ENCODE results near the gene SH3RF3.

The SH3RF3 gene

GRCh38 chr2:109423556-109424359, 294.8 kb downstream of the SH3RF3 start:
- DNase-seq, result no peak

- DNase-seq, result no peak
These were observed 296.4 kb downstream of the SH3RF3 start for GRCh38 chr2:109425411-109425810.

GRCh38 chr2:109427661-109428091, 298.7 kb downstream of the SH3RF3 start:
- no peak for DNase-seq

- DNase-seq, result no peak
These were observed 299.3 kb downstream of the SH3RF3 start for GRCh38 chr2:109428281-109428680.

- no peak for DNase-seq
These were observed 300.0 kb downstream of the SH3RF3 start for GRCh38 chr2:109428841-109429566.

- DNase-seq, result no peak
These were observed 300.7 kb downstream of the SH3RF3 start for GRCh38 chr2:109429567-109430328.

- no peak for DNase-seq
These were observed 301.3 kb downstream of the SH3RF3 start for GRCh38 chr2:109430329-109430636.

- DNase-seq, result no peak
These were observed 303.4 kb downstream of the SH3RF3 start for GRCh38 chr2:109432421-109432820.

- DNase-seq, result no peak
These were observed 304.5 kb downstream of the SH3RF3 start for GRCh38 chr2:109433486-109433885.

- no peak for DNase-seq
These were observed 304.9 kb downstream of the SH3RF3 start for GRCh38 chr2:109433926-109434325.

GRCh38 chr2:109434351-109434750, 305.3 kb downstream of the SH3RF3 start:
- no peak for DNase-seq

- no peak for DNase-seq
These were observed 306.2 kb downstream of the SH3RF3 start for GRCh38 chr2:109435066-109435690.

GRCh38 chr2:109435901-109436598, 307.0 kb downstream of the SH3RF3 start:
- no peak for DNase-seq

GRCh38 chr2:109436610-109437225, 307.7 kb downstream of the SH3RF3 start:
- no peak for DNase-seq

- DNase-seq, result peak; percentile 85
These were observed 308.5 kb downstream of the SH3RF3 start for GRCh38 chr2:109437325-109438090.

- DNase-seq, result no peak
These were observed 309.1 kb downstream of the SH3RF3 start for GRCh38 chr2:109438146-109438545.

GRCh38 chr2:109438773-109439389, 309.9 kb downstream of the SH3RF3 start:
- DNase-seq, result no peak

- no peak for DNase-seq
These were observed 310.4 kb downstream of the SH3RF3 start for GRCh38 chr2:109439390-109439786.

- DNase-seq, result no peak
These were observed 311.0 kb downstream of the SH3RF3 start for GRCh38 chr2:109439986-109440385.

GRCh38 chr2:109440499-109441156, 311.6 kb downstream of the SH3RF3 start:
- no peak for DNase-seq
